MCF 10A (cell line): Measurements from ENCODE around the gene TLCD2. TPM values are rescaled to one million over a fixed set of nuclear protein-coding genes. Genes with fewer than 3 reads are reported as not detected.
"Not testable (repeated sequence)": the region's sequence is repeated elsewhere in the genome, so short reads cannot be mapped to it uniquely, and the experiment has no call there.

Source experiments
- BruUV-seq: library from RNA; stranded (reverse); fragments of 400-500 nt; replicated peaks from 2 replicates; lab custom pipeline; 2021; lab: Mats Ljungman, UMichigan
- CTCF ChIA-PET: fragments of 300-600 bp; sonication (Branson Sonifier 250); formaldehyde crosslinking; extraction: SDS; loops from one replicate; lab custom pipeline; 2021; ENCODE audit warnings: antibody characterized with exemption, inconsistent platforms; lab: Yijun Ruan, JAX
- POLR2A ChIA-PET: fragments of 300-600, 350-650 bp; sonication (Branson Sonifier 250); formaldehyde crosslinking; extraction: SDS; loops from one replicate; lab custom pipeline; 2020; ENCODE audit warnings: antibody characterized with exemption, inconsistent platforms; lab: Yijun Ruan, JAX
- DNase-seq: peaks from one replicate; pipeline ENCODE4 v3.0.0-alpha.2; 2018; ENCODE audit not compliant: unreplicated experiment
- H3K27ac Mint-ChIP-seq: one replicate; pipeline ENCODE4 v1.8.0; 2022; ENCODE audit warnings: mild to moderate bottlenecking, low read depth, mixed read lengths; ENCODE audit not compliant: unreplicated experiment
- H3K27me3 Mint-ChIP-seq: one replicate; pipeline ENCODE4 v1.8.0; 2022; ENCODE audit warnings: mixed read lengths; ENCODE audit not compliant: insufficient read depth, unreplicated experiment
- H3K36me3 Mint-ChIP-seq: one replicate; pipeline ENCODE4 v1.8.0; 2022; ENCODE audit warnings: mild to moderate bottlenecking, moderate library complexity, mixed read lengths; ENCODE audit not compliant: insufficient read depth, unreplicated experiment
- H3K4me1 Mint-ChIP-seq: one replicate; pipeline ENCODE4 v1.8.0; 2022; ENCODE audit warnings: mixed read lengths; ENCODE audit not compliant: insufficient read depth, unreplicated experiment
- H3K4me3 Mint-ChIP-seq: one replicate; pipeline ENCODE4 v1.8.0; 2022; ENCODE audit warnings: mild to moderate bottlenecking, moderate library complexity, mixed read lengths; ENCODE audit not compliant: unreplicated experiment
- H3K9me3 Mint-ChIP-seq: one replicate; pipeline ENCODE4 v1.8.0; 2022; ENCODE audit warnings: mixed read lengths; ENCODE audit not compliant: unreplicated experiment
- CTCF ChIP-seq: fragments of 200-600 bp; IDR thresholded peaks from one replicate; pipeline ENCODE4 v1.8.0; 2022; ENCODE audit warnings: antibody characterized with exemption, mild to moderate bottlenecking; ENCODE audit not compliant: unreplicated experiment
- intact Hi-C: fragments of 100-400 bp; cut with micrococcal nuclease; formaldehyde crosslinking; loops from 2 replicates; pipeline ENCODE4 v1.14.1; 2022
- total RNA-seq: library from RNA; stranded (reverse); gene quantifications from 2 replicates; pipeline ENCODE4 v1.2.3, GENCODE V29; 2022

TLCD2 gene
- total RNA-seq, 1 experiment from 2014 or later: 2.5 TPM

- Mint-ChIP-seq H3K36me3 (peaks cover 6% of the 10 kb centered on the region), H3K4me3 (no peak within 1 kb of the TSS), H3K27ac (no peak within 1 kb of the TSS), H3K27me3 (no peaks in the 10 kb centered on the region), H3K4me1 (no peaks in the 10 kb centered on the region), H3K9me3 (no peaks in the 10 kb centered on the region)
- CTCF ChIA-PET: interaction anchor here (0.6 kb wide), 1 partner anchor 11 kb away, joined by 3 read pairs; no protein-coding TSS in a partner anchor
- POLR2A ChIA-PET: no interaction called here
- no peak for DNase-seq
- no TSS peak for BruUV-seq
- TF ChIP-seq CTCF: no peak
- intact Hi-C loops: no loop called here
Measured at GRCh38 chr17:1742371-1743087, 32.4 kb upstream of the TLCD2 start, which contains the start of gene SERPINF2. SERPINF2 (plus strand) TSS chr17:1742871; CDS start chr17:1744996, 2,125 bp downstream.

- DNase-seq, H3K27me3 Mint-ChIP-seq, H3K27ac Mint-ChIP-seq, CTCF ChIA-PET, BruUV-seq, intact Hi-C loops, H3K9me3 Mint-ChIP-seq, H3K4me1 Mint-ChIP-seq, H3K36me3 Mint-ChIP-seq, POLR2A ChIA-PET, H3K4me3 Mint-ChIP-seq: not testable (repeated sequence)
Measured at GRCh38 chr17:1741899-1742298, 31.7 kb upstream of the TLCD2 start.

- POLR2A ChIA-PET: interaction anchor here (0.5 to 1.3 kb wide), 7 partner anchors 10 to 77 kb away, joined by 3 to 4 read pairs (median 3); no protein-coding TSS in a partner anchor
- intact Hi-C loops: no loop called here
- H3K27ac Mint-ChIP-seq: no peak overlapping the region
- no peaks in the 10 kb centered on the region for H3K27me3 Mint-ChIP-seq
- peaks cover 40% of the 10 kb centered on the region for H3K36me3 Mint-ChIP-seq
- CTCF ChIA-PET: no interaction called here
- no peaks in the 10 kb centered on the region for H3K4me1 Mint-ChIP-seq
- no peak for DNase-seq
- no peaks in the 10 kb centered on the region for H3K9me3 Mint-ChIP-seq
- no peak overlapping the region for H3K4me3 Mint-ChIP-seq
- no peak for TF ChIP-seq CTCF
- BruUV-seq: no TSS peak
Measured at GRCh38 chr17:1737531-1738291, 27.5 kb upstream of the TLCD2 start.

- POLR2A ChIA-PET: interaction anchor here (0.6 to 1.3 kb wide), 8 partner anchors 8 to 62 kb away, joined by 3 to 4 read pairs (median 3); no protein-coding TSS in a partner anchor
- BruUV-seq: no TSS peak
- H3K9me3 Mint-ChIP-seq: no peaks in the 10 kb centered on the region
Measured at GRCh38 chr17:1736348-1737281, 26.4 kb upstream of the TLCD2 start.

More at GRCh38 chr17:1736348-1737281, 26.4 kb upstream of the TLCD2 start:
- CTCF ChIA-PET: interaction anchor here (1.0 kb wide), 1 partner anchor 20 kb away, joined by 3 read pairs; no protein-coding TSS in a partner anchor
- TF ChIP-seq CTCF: no peak
- peaks cover 46% of the 10 kb centered on the region for H3K36me3 Mint-ChIP-seq
- no peaks in the 10 kb centered on the region for H3K27me3 Mint-ChIP-seq
- peak; percentile 86 for DNase-seq
- intact Hi-C loops: no loop called here
- no peak overlapping the region for H3K4me3 Mint-ChIP-seq
- no peaks in the 10 kb centered on the region for H3K4me1 Mint-ChIP-seq
- H3K27ac Mint-ChIP-seq: no peak overlapping the region
